Suprapubic skin (tissue), 4 donors: ENCODE data around the gene KNDC1. TPM values are rescaled to one million over a fixed set of nuclear protein-coding genes. Genes with fewer than 3 reads are reported as not detected.
"Not testable (repeated sequence)": the region's sequence is repeated elsewhere in the genome, so short reads cannot be mapped to it uniquely, and the experiment has no call there.

ENCODE experiments used
- DNase-seq, 2 donors: peaks; one replicate each; pipeline ENCODE4 v3.0.0-alpha.2; 2019; ENCODE audit warnings: low spot score in 2 of 2
- H3K27ac ChIP-seq: fragments of 200-600 bp; sonication (generic); one replicate; pipeline ENCODE4 v1.5.1; 2019
- H3K27me3 ChIP-seq: fragments of 200-600 bp; sonication (generic); one replicate; pipeline ENCODE4 v1.5.1; 2019
- H3K36me3 ChIP-seq: fragments of 200-600 bp; sonication (generic); one replicate; pipeline ENCODE4 v1.5.1; 2019
- H3K4me1 ChIP-seq: fragments of 200-600 bp; sonication (generic); one replicate; pipeline ENCODE4 v1.5.1; 2019
- H3K4me3 ChIP-seq: fragments of 200-600 bp; sonication (generic); one replicate; pipeline ENCODE4 v1.5.1; 2019; ENCODE audit warnings: mild to moderate bottlenecking
- H3K9me3 ChIP-seq: fragments of 200-600 bp; sonication (generic); one replicate; pipeline ENCODE4 v1.5.1; 2019
- CTCF ChIP-seq, 2 donors: fragments of 200-600 bp in 1 of 2; fragments of 450-650 bp in 1 of 2; sonication (generic) in 1 of 2; IDR thresholded peaks; one replicate each; pipeline ENCODE4 v1.5.1; 2016 to 2019; ENCODE audit warnings: antibody characterized with exemption in 2 of 2, mild to moderate bottlenecking in 1 of 2, moderate library complexity in 1 of 2
- EP300 ChIP-seq: sonication (generic); formaldehyde crosslinking; IDR thresholded peaks from one replicate; pipeline ENCODE4 v1.6.1; 2017; ENCODE audit warnings: antibody characterized with exemption
- POLR2A ChIP-seq, 2 donors: fragments of 450-650 bp; IDR thresholded peaks; one replicate each; pipeline ENCODE4 v1.6.1; 2017; ENCODE audit warnings: antibody characterized with exemption in 2 of 2, mild to moderate bottlenecking in 2 of 2, moderate library complexity in 2 of 2
- POLR2AphosphoS5 ChIP-seq, 3 donors: sonication (generic); formaldehyde crosslinking; IDR thresholded peaks; one replicate each; pipeline ENCODE4 v1.6.1; 2017; ENCODE audit warnings: antibody characterized with exemption in 3 of 3
- WGBS: methylation state at CpG from one replicate; pipeline ENCODE4 v1.1.5; 2018; 5-methylcytosine and 5-hydroxymethylcytosine counted together
- total RNA-seq, 4 donors: library from RNA; depleted of rRNA; stranded (reverse); fragments of >200 nt; gene quantifications; one replicate each; pipeline ENCODE4 v1.1.0, GENCODE V29; 2016

The KNDC1 gene, protein sequence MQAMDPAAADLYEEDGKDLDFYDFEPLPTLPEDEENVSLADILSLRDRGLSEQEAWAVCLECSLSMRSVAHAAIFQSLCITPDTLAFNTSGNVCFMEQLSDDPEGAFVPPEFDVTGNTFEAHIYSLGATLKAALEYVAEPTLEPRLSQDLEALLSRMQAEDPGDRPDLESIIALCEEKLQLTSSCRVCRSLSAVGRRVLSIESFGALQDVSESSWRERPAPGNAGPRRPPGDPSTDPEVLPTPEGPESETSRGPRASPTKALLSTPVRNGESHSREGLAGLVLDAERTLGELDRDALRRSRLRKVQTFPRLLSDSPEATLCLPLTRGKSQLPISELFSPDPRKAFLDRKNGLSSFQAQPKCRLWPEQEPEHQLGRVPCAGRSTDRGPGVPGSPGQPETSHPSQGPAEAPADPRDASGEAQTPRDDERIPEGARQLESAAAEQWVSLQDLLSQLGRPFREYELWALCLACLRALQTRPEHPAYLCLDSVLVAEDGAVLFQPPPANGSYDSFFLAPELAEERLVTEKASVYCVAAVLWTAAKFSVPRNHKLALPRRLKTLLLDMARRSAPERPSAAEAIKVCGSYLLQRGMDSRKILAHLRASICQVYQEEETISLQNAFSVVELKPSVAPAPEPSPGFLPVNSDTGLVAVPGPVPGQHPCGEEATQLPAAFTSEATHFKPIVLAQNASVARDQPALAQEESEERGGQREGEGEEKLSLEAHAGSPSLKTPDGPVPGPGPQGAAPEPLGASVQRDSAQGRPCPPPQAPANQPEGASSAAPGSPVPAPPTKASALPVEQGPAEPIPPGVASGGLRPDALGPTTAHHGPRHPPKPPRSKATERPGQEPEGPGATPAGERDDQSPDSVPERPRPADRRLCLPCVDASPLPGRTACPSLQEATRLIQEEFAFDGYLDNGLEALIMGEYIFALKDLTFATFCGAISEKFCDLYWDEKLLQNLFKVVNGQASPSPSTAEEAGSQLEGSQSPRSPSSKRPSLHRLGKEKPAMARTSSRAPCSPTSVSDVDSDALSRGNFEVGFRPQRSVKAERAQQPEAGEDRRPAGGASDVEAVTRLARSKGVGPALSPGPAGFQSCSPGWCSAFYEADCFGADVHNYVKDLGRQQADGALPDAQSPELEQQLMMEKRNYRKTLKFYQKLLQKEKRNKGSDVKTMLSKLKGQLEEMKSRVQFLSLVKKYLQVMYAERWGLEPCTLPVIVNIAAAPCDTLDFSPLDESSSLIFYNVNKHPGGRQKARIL (N-terminal part only)
- total RNA-seq: 1 to 10 TPM in 1 of 4 donors, under 1 TPM in 3; 0.08 to 2.5 (median 0.58) TPM

DNA sequence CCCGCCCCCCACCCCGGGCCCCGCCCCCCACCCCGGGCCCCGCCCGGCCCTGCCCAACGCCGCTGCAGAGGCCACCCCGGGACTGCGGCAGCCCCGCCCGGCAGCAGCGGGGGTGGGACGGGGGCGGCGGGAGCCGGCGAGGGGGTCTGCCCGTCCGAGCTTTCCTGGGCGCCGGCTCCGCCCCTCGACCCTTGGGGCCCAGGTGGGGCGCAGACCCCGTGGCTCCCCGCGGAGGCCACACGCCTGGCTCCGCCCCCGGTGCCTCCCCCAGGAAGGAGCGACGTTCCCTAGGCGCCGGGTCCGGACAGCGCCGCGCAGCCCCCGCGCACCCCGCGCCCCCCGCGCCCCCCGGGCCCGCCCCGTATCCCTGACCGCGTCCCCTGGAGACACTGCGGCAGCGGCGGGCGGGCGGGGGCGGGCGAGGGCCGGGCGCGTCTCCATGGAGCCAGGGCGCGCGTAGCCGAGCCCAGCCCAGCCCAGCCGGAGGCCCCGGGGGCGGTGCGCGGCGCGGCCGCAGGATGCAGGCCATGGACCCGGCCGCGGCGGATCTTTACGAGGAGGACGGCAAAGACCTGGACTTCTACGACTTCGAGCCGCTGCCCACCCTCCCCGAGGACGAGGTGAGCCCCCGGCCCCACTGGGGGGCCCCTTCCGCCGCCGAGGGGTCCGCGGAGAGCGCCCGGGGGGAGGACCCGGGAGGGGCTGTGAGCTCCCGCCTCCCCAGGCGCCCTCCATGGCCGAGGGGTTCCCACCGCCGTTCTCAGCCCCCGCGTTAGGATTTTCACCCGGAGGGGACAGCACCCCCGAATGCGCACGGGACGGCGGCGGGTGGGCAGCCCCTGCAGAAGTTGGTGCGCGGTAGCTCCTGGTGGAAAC is at the start of gene KNDC1:
Gene KNDC1 (plus strand): TSS at position 270 of the 876 bp plus-strand sequence. CDS start 249 bp downstream, at position 519.
- Histone ChIP-seq H3K27me3 (peaks cover 73% of the 10 kb centered on the region), H3K36me3 (no peaks in the 10 kb centered on the region), H3K9me3 (no peaks in the 10 kb centered on the region), H3K4me1 (peaks cover 20% of the 10 kb centered on the region), H3K27ac (no peak within 1 kb of the TSS), H3K4me3 (peak within 1 kb of the TSS; percentile 58)
- no peak for TF ChIP-seq CTCF (IDR thresholded peaks at IDR 0.05)
- no peak for TF ChIP-seq EP300
- TF ChIP-seq POLR2A (IDR thresholded peaks at IDR 0.05): no peak
- no peak for TF ChIP-seq POLR2AphosphoS5 (IDR thresholded peaks at IDR 0.05)
- 1% methylated on average over 17 of the region's 108 CpGs for WGBS
- DNase-seq: peak in 1 of 2 donors; percentile 65

GRCh38 chr10:133110609-133111275 is 49.3 kb upstream of the KNDC1 start:
- 86% methylated on average over 4 of the region's 6 CpGs for WGBS
- no peak overlapping the region for H3K27ac ChIP-seq
- no peak for DNase-seq
- peaks cover 34% of the 10 kb centered on the region for H3K27me3 ChIP-seq
- H3K36me3 ChIP-seq: no peaks in the 10 kb centered on the region
- H3K9me3 ChIP-seq: peaks cover 14% of the 10 kb centered on the region
- H3K4me1 ChIP-seq: no peaks in the 10 kb centered on the region
- no peak for TF ChIP-seq CTCF (IDR thresholded peaks at IDR 0.05)
- TF ChIP-seq EP300: no peak
- no peak for TF ChIP-seq POLR2A (IDR thresholded peaks at IDR 0.05)
- no peak for TF ChIP-seq POLR2AphosphoS5 (IDR thresholded peaks at IDR 0.05)
- H3K4me3 ChIP-seq: no peak overlapping the region

GRCh38 chr10:133111640-133112039 is 48.4 kb upstream of the KNDC1 start:
- H3K4me3 ChIP-seq: not testable (repeated sequence)
- 56% methylated on average over 2 of the region's 7 CpGs for WGBS

DNA sequence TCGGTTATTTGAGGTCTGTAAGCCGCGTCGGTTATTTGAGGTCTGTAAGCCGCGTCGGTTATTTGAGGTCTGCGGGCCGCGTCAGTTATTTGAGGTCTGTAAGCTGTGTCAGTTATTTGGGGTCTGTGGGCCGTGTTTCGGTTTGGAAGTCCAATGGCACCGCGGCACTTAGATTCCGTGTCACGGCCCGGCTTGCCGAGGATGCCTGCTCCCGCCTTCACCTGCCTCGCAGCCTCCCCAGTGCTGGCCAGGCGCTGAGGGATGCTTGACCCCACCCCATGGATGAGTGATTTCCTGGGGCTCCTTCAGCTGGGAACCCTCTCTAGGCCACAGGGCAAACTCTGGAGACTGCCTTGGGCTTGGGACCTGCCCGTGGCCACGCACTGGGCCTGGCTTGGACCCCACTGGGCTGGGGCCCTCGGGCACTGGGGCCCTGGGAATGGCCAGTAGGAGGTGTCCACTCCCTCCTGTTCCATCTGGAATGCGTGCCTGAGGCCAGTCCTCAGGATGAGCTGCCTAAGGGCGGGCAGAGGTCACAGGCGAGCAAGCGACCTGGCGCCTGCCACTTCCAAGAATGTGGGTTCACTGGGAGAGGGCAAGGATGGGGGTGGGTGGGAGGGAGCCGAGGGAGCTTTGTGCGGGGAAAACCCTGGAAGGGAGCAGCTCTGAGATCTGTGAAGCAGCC is 46.7 kb upstream of the KNDC1 start:
- WGBS: 91% methylated on average over 19 of the region's 31 CpGs
- H3K27me3 ChIP-seq: peaks cover 37% of the 10 kb centered on the region
- no peak overlapping the region for H3K27ac ChIP-seq
- H3K4me1 ChIP-seq: no peaks in the 10 kb centered on the region
- peaks cover 3% of the 10 kb centered on the region for H3K9me3 ChIP-seq
- H3K4me3 ChIP-seq: no peak overlapping the region
- TF ChIP-seq EP300: no peak
- no peak for TF ChIP-seq POLR2A (IDR thresholded peaks at IDR 0.05)
- no peak for TF ChIP-seq POLR2AphosphoS5 (IDR thresholded peaks at IDR 0.05)
- TF ChIP-seq CTCF (IDR thresholded peaks at IDR 0.05): no peak
- DNase-seq: no peak
- H3K36me3 ChIP-seq: no peaks in the 10 kb centered on the region

More at GRCh38 chr10:133111640-133112039, 48.4 kb upstream of the KNDC1 start:
- H3K9me3 ChIP-seq: peaks cover 14% of the 10 kb centered on the region
- not testable (repeated sequence) for H3K27ac ChIP-seq, DNase-seq, H3K36me3 ChIP-seq, H3K4me1 ChIP-seq
- H3K27me3 ChIP-seq: peaks cover 34% of the 10 kb centered on the region
